ENCODE data around the gene BRME1. TPM values are rescaled to one million over a fixed set of nuclear protein-coding genes. Genes with fewer than 3 reads are reported as not detected.

Gene BRME1
- total and polyA plus RNA-seq, 2 experiments from 2014 or later, result 4.0 to 8.2 TPM

GRCh38 chr19:13951799-13952153, 45.9 kb upstream of the BRME1 start:
- H3K4me3 ChIP-seq, result no peak overlapping the region
- no peak for DNase-seq (ENCODE audit: low read depth in 1 of 2, low spot score in 1 of 2)
- H3K27ac ChIP-seq, result no peak overlapping the region
- no peaks in the 10 kb centered on the region for H3K4me1 ChIP-seq (ENCODE audit: low read depth)
- H3K9me3 ChIP-seq (ENCODE audit: low read depth), result no peaks in the 10 kb centered on the region
- peaks cover 12% of the 10 kb centered on the region for H3K36me3 ChIP-seq
- no peaks in the 10 kb centered on the region for H3K27me3 ChIP-seq
- no peak for TF ChIP-seq CTCF (IDR thresholded peaks at IDR 0.05; ENCODE audit: low read depth, low read length)

GRCh38 chr19:13951043-13951442, 45.1 kb upstream of the BRME1 start:
- DNase-seq (ENCODE audit: low read depth in 1 of 2, low spot score in 1 of 2), result no peak
- H3K36me3 ChIP-seq, result peaks cover 5% of the 10 kb centered on the region
- no peak for TF ChIP-seq CTCF (IDR thresholded peaks at IDR 0.05; ENCODE audit: low read depth, low read length)
- H3K4me3 ChIP-seq, result no peak overlapping the region
- H3K27ac ChIP-seq, result no peak overlapping the region
- no peaks in the 10 kb centered on the region for H3K27me3 ChIP-seq
- H3K4me1 ChIP-seq (ENCODE audit: low read depth), result no peaks in the 10 kb centered on the region
- no peaks in the 10 kb centered on the region for H3K9me3 ChIP-seq (ENCODE audit: low read depth)

DNA sequence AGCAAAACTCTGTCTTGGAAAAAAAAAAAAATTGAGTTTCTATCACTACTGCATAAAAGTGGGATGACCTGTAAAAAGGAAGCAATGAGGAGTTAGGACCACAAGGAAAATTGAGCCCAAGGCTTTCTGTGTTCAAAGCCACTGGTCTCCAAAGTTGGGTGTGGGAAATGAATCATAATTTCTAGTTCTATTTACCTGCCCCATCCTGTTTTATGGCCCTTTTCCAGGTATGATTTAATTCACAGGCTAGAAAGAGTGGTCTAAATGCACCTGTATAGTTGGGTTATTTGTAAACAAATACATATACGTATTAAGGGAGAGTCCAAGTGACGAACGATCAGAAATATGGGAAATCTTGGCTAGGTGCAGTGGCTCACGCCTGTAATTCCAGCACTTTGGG, 40.5 kb upstream of the BRME1 start:
- no peak for DNase-seq (ENCODE audit: low read depth in 1 of 2, low spot score in 1 of 2)
- TF ChIP-seq CTCF (IDR thresholded peaks at IDR 0.05; ENCODE audit: low read depth, low read length), result no peak
- H3K4me3 ChIP-seq, result no peak overlapping the region
- no peak overlapping the region for H3K27ac ChIP-seq
- no peaks in the 10 kb centered on the region for H3K27me3 ChIP-seq
- no peaks in the 10 kb centered on the region for H3K4me1 ChIP-seq (ENCODE audit: low read depth)
- H3K9me3 ChIP-seq (ENCODE audit: low read depth), result no peaks in the 10 kb centered on the region
- no peaks in the 10 kb centered on the region for H3K36me3 ChIP-seq

- Histone ChIP-seq H3K4me3 (no peak overlapping the region), H3K9me3 (ENCODE audit: low read depth) (no peaks in the 10 kb centered on the region), H3K4me1 (ENCODE audit: low read depth) (no peaks in the 10 kb centered on the region), H3K27ac (no peak overlapping the region), H3K36me3 (no peaks in the 10 kb centered on the region), H3K27me3 (no peaks in the 10 kb centered on the region)
- DNase-seq (ENCODE audit: low read depth in 1 of 2, low spot score in 1 of 2), result no peak
- no peak for TF ChIP-seq CTCF (IDR thresholded peaks at IDR 0.05; ENCODE audit: low read depth, low read length)
Measured at GRCh38 chr19:13942023-13942684, 36.2 kb upstream of the BRME1 start.

DNA sequence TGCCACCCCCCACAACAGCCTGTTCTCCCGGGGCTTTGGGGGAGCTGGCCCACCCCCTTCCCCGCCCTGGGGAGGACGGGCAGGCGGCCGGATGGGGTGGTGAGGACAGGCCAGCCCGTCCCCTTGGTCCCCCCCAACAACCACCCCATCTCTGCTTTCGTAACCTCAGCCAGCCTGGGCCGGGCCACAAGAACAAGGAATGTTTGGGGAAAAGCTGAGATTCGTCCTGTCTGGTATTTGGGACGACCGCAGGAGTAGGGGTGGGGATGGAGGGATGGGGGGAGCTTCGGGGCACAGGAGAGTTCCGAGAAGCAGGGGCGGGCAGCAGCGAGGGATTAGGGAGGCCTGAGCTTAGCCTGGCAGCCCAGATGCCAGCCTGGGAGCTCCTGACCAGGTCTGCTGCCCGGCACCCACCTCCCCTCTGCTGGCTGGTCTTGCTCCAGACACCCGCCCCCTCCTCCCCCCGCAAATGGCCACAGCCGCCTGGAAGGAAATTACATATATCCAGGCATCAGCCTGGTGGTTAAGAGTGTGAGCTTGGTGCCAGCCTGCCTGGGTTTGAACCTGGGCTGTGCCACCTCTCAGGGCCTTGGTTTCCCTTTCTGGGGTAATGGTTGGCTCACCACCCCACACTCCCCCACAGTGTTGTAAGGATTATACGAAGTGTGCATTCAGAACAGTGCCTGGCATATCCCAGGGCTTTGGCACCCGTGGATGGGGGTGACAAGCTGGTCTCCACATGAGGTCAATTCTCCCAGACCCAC, 32.6 kb upstream of the BRME1 start, which contains the start of gene PODNL1:
PODNL1 (minus strand) TSS at position 117 of the 764 bp plus-strand sequence. CDS start 236 bp downstream, outside the sequence.
- peak in 1 of 2 donors; percentile 89 for DNase-seq (ENCODE audit: low read depth in 1 of 2, low spot score in 1 of 2)
- H3K4me1 ChIP-seq (ENCODE audit: low read depth), result peaks cover 6% of the 10 kb centered on the region
- H3K9me3 ChIP-seq (ENCODE audit: low read depth), result no peaks in the 10 kb centered on the region
- H3K4me3 ChIP-seq, result no peak within 1 kb of the TSS
- no peaks in the 10 kb centered on the region for H3K27me3 ChIP-seq
- H3K27ac ChIP-seq, result no peak within 1 kb of the TSS
- TF ChIP-seq CTCF (IDR thresholded peaks at IDR 0.05; ENCODE audit: low read depth, low read length), result no peak
- H3K36me3 ChIP-seq, result no peaks in the 10 kb centered on the region

Measured in cardiac muscle cell (in vitro differentiated cells and primary cell).